HG03159 (cell line): ENCODE measurements around the gene ATP4A.

Source experiments
- ATAC-seq: cut with Tn5 transposase; IDR thresholded peaks from one replicate; pipeline ENCODE4 v1.9.1; 2021; ENCODE audit warnings: mild to moderate bottlenecking, moderate library complexity; ENCODE audit not compliant: unreplicated experiment

ATP4A gene

GRCh38 chr19:35529241-35530218, 33.9 kb downstream of the ATP4A start:
- no peak for ATAC-seq

- no peak for ATAC-seq
Observed at GRCh38 chr19:35528218-35529038, 35.0 kb downstream of the ATP4A start, which contains the start of gene SBSN. TSS of gene SBSN (minus strand) at chr19:35528311. CDS start at chr19:35528281, 30 bp downstream.

- no peak for ATAC-seq
Observed at GRCh38 chr19:35525873-35526272, 37.6 kb downstream of the ATP4A start.

GRCh38 chr19:35524181-35524837, 39.1 kb downstream of the ATP4A start:
- ATAC-seq, result no peak

GRCh38 chr19:35522745-35523327, 40.6 kb downstream of the ATP4A start:
- ATAC-seq, result no peak

- ATAC-seq, result no peak
Observed at GRCh38 chr19:35521124-35521743, 42.2 kb downstream of the ATP4A start.

- ATAC-seq, result no peak
Observed at GRCh38 chr19:35519291-35519690, 44.2 kb downstream of the ATP4A start.

- no peak for ATAC-seq
Observed at GRCh38 chr19:35518313-35518712, 45.1 kb downstream of the ATP4A start.

GRCh38 chr19:35517342-35517741, 46.1 kb downstream of the ATP4A start:
- no peak for ATAC-seq

- ATAC-seq, result no peak
Observed at GRCh38 chr19:35516310-35516709, 47.1 kb downstream of the ATP4A start.

- no peak for ATAC-seq
Observed at GRCh38 chr19:35514282-35514809, 49.1 kb downstream of the ATP4A start.

GRCh38 chr19:35513628-35514281, 49.7 kb downstream of the ATP4A start, which contains the start of gene DMKN:
TSS of gene DMKN (minus strand) at chr19:35513649. CDS start at chr19:35513475, 174 bp downstream.
- ATAC-seq, result no peak

GRCh38 chr19:35512831-35513627, 50.4 kb downstream of the ATP4A start:
- ATAC-seq, result no peak

GRCh38 chr19:35511337-35511736, 52.1 kb downstream of the ATP4A start:
- no peak for ATAC-seq

- ATAC-seq, result no peak
Observed at GRCh38 chr19:35510626-35510964, 52.9 kb downstream of the ATP4A start.

- no peak for ATAC-seq
Observed at GRCh38 chr19:35509861-35510625, 53.4 kb downstream of the ATP4A start.

GRCh38 chr19:35509018-35509652, 54.3 kb downstream of the ATP4A start:
- no peak for ATAC-seq
